Right lobe of liver (tissue), 6 donors: ENCODE results near the gene FEZ2. TPM values are rescaled to one million over a fixed set of nuclear protein-coding genes. Genes with fewer than 3 reads are reported as not detected.
A peak's percentile ranks its signal among the peaks of the same experiment; 100 is the strongest.

Source experiments
- ATAC-seq, 4 donors: fragments of 200-7000 bp; cut with Tn5 transposase; one replicate each; pipeline ENCODE4 v1.9.1; 2020; ENCODE audit warnings: mild to moderate bottlenecking in 4 of 4, moderate library complexity in 4 of 4
- DNase-seq, 3 donors: peaks; one replicate each; pipeline ENCODE4 v3.0.0-alpha.2; 2020
- H3K27ac ChIP-seq, 3 donors: fragments of 200-600 bp; one replicate each; pipeline ENCODE4 v1.8.0; 2022
- H3K27me3 ChIP-seq, 2 donors: fragments of 200-600 bp; one replicate each; pipeline ENCODE4 v1.8.0; 2022
- H3K36me3 ChIP-seq, 4 donors: fragments of 200-600 bp; sonication (generic) in 1 of 4; one replicate each; pipeline versions ENCODE4 v1.5.1 to v1.8.0; 2017 to 2022; ENCODE audit warnings: control low read depth in 1 of 4
- H3K4me1 ChIP-seq, 4 donors: fragments of 200-600 bp; sonication (generic) in 1 of 4; one replicate each; pipeline versions ENCODE4 v1.5.1 to v1.8.0; 2017 to 2022; ENCODE audit warnings: control low read depth in 1 of 4
- H3K4me3 ChIP-seq, 3 donors: fragments of 200-600 bp; one replicate each; pipeline ENCODE4 v1.8.0; 2022
- H3K9me3 ChIP-seq, 4 donors: fragments of 200-600 bp; sonication (generic) in 1 of 4; one replicate each; pipeline versions ENCODE4 v1.5.1 to v1.8.0; 2017 to 2022; ENCODE audit warnings: control low read depth in 1 of 4
- CTCF ChIP-seq, 4 donors: fragments of 200-600 bp in 3 of 4; fragments of 450-650 bp in 1 of 4; IDR thresholded peaks; one replicate each; pipeline versions ENCODE4 v1.5.1 to v1.8.0; 2016 to 2022; ENCODE audit warnings: antibody characterized with exemption in 4 of 4, mild to moderate bottlenecking in 2 of 4
- POLR2A ChIP-seq: fragments of 450-650 bp; IDR thresholded peaks from one replicate; pipeline ENCODE4 v1.6.1; 2017; ENCODE audit warnings: antibody characterized with exemption, mild to moderate bottlenecking
- WGBS: methylation state at CpG from one replicate; pipeline ENCODE4 v1.1.6; 2018; ENCODE audit warnings: low coverage, low lambda C conversion rate; ENCODE audit not compliant: insufficient coverage; ENCODE audit errors: missing lambda C conversion rate; 5-methylcytosine and 5-hydroxymethylcytosine counted together
- intact Hi-C, 2 donors: fragments of 100-400 bp; cut with DNase I; formaldehyde crosslinking; loops; one replicate each; pipeline versions ENCODE4 v1.11.2 to v1.14.1; 2022
- total RNA-seq, 6 experiments: library from RNA; depleted of rRNA in 2 of 6; stranded (reverse); fragments of >200 nt in 2 of 6; fragmentation: NEBNext Ultra II Directional in 3 of 6; extraction: Animal tissue kit (Norgen Biotek cat#: 25700) in 3 of 6; gene quantifications; one replicate each; pipeline versions ENCODE4 v1.1.0 to v1.2.4, GENCODE V29; 2016 to 2023
- donor health status: DM: no; HTN: yes; CAD: no.
- donor health status: DM: no; HTN: no; CAD: no.
- donor health status: DM: no; HTN: no; CAD: no.
- donor health status: DM: no; HTN: yes; CAD: no.
- donor health status: DM: no; HTN: yes; CAD: no.

Gene FEZ2
- total RNA-seq, 6 experiments from 2014 or later: 11.1 to 22.2 (median 18.7) TPM

DNA sequence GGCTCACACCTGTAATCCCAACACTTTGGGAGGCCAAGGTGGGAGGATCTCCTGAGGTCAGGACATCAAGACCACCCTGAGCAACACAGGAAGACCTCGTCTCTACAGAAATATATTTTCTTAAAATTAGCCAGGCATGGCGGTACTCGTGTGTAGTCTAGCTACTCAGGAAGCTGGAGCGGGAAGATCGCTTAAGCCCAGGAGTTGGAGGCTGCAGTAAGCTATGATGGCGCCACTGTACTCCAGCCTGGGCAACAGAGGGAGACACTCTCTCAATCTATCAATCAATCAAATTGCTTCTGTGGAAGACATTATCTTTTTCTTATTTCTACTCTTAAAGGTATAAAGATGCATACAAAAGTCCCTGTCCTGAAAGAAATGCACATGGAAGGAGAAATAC, 11.3 kb downstream of the FEZ2 start:
- 100% methylated on average over 3 of the region's 6 CpGs for WGBS
- ATAC-seq (no peak), DNase-seq (no peak)
- no peaks in the 10 kb centered on the region for H3K27me3 ChIP-seq
- no peak overlapping the region for H3K27ac ChIP-seq
- intact Hi-C loops: no loop called here
- H3K36me3 ChIP-seq: peaks cover 0 to 9% (median 3%) of the 10 kb centered on the region in 4 donors
- H3K4me1 ChIP-seq: no peaks in the 10 kb centered on the region
- no peaks in the 10 kb centered on the region for H3K9me3 ChIP-seq
- no peak overlapping the region for H3K4me3 ChIP-seq
- TF ChIP-seq CTCF (IDR thresholded peaks at IDR 0.05) (no peak), POLR2A (no peak)

- 83% methylated on average over 1 of the region's 1 CpG for WGBS
- Histone ChIP-seq H3K27me3 (no peaks in the 10 kb centered on the region), H3K27ac (no peak overlapping the region), H3K4me3 (no peak overlapping the region), H3K9me3 (no peaks in the 10 kb centered on the region), H3K36me3 (peaks cover 0 to 9% (median 1%) of the 10 kb centered on the region in 4 donors), H3K4me1 (no peaks in the 10 kb centered on the region)
- TF ChIP-seq POLR2A (no peak), CTCF (IDR thresholded peaks at IDR 0.05) (no peak)
- no peak for DNase-seq
- intact Hi-C loops: no loop called here
- peak in 2 of 4 donors; percentile 32 to 47 for ATAC-seq
Measured at GRCh38 chr2:36584148-36584794, 13.7 kb downstream of the FEZ2 start.

DNA sequence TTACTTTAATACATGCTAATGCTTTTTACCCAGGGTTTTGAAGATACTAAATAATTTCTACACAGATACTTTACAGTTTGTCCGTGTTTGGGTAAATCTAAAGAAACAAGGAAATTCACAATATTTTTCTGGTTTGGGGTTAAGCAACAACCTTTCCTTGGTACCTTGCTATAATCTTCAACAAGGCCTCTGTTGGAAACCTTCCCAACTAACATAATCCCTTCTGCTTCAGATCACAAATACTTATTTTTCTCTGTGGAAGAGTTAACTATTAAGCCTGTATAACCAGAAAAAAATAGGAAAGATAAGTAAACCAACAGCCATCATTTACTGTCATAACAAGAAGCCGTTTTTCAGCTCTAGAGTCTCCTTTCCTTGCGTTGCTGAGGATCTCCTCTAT, 15.0 kb downstream of the FEZ2 start:
- no peak overlapping the region for H3K4me3 ChIP-seq
- TF ChIP-seq POLR2A: no peak
- TF ChIP-seq CTCF (IDR thresholded peaks at IDR 0.05): no peak
- DNase-seq (no peak), ATAC-seq (no peak)
- 68% methylated on average over 3 of the region's 3 CpGs for WGBS
- no peak overlapping the region for H3K27ac ChIP-seq
- H3K4me1 ChIP-seq: no peaks in the 10 kb centered on the region
- peaks cover 0 to 15% (median 3%) of the 10 kb centered on the region in 4 donors for H3K36me3 ChIP-seq
- no peaks in the 10 kb centered on the region for H3K9me3 ChIP-seq
- no peaks in the 10 kb centered on the region for H3K27me3 ChIP-seq
- intact Hi-C loops: no loop called here

- intact Hi-C loops: no loop called here
- peaks cover 0 to 19% (median 5%) of the 10 kb centered on the region in 4 donors for H3K36me3 ChIP-seq
Measured at GRCh38 chr2:36582538-36582937, 15.4 kb downstream of the FEZ2 start.

More at GRCh38 chr2:36582538-36582937, 15.4 kb downstream of the FEZ2 start:
- Histone ChIP-seq H3K4me1 (peaks cover 0 to under 1% (median 0%) of the 10 kb centered on the region in 4 donors), H3K27ac (no peak overlapping the region), H3K4me3 (no peak overlapping the region), H3K27me3 (no peaks in the 10 kb centered on the region), H3K9me3 (no peaks in the 10 kb centered on the region)
- 85% methylated on average over 5 of the region's 5 CpGs for WGBS
- no peak for TF ChIP-seq CTCF (IDR thresholded peaks at IDR 0.05)
- TF ChIP-seq POLR2A: no peak
- ATAC-seq: no peak
- no peak for DNase-seq
